Panc1 (cell line): ENCODE results near the gene MSH3.

ENCODE experiments used
- CTCF ChIP-seq: fragments of 450-650 bp; IDR thresholded peaks from 2 replicates; pipeline ENCODE4 v1.5.1; 2017; ENCODE audit warnings: mild to moderate bottlenecking
- POLR2AphosphoS5 ChIP-seq: IDR thresholded peaks from 2 replicates; pipeline ENCODE4 v1.6.1; 2012; ENCODE audit warnings: mild to moderate bottlenecking, low read depth, low read length, moderate library complexity
- REST ChIP-seq, 2 experiments: IDR thresholded peaks; 2 replicates each; pipeline ENCODE4 v1.6.1; 2011 to 2012; ENCODE audit warnings: low read depth in 2 of 2, control low read depth in 1 of 2, low read length in 1 of 2, mild to moderate bottlenecking in 1 of 2, moderate library complexity in 1 of 2; ENCODE audit not compliant: insufficient read depth in 1 of 2

GRCh38 chr5:80919678-80920196 lies 265.3 kb downstream of the MSH3 start:
- TF ChIP-seq CTCF (no peak), POLR2AphosphoS5 (no peak), REST (IDR thresholded peaks at IDR 0.05; ENCODE audit: insufficient read depth in 1 of 2, low read depth in 2 of 2, low read length in 1 of 2) (no peak)
